ENCODE results near the gene CIRBP. TPM values are rescaled to one million over a fixed set of nuclear protein-coding genes. Genes with fewer than 3 reads are reported as not detected.

Gene CIRBP
- total and polyA plus RNA-seq, 9 of the 15 experiments (the other 6 are each of a cell fraction or from before 2014, with no cell fraction given), result 20.5 to 327 (median 176) TPM

- no peak for TF ChIP-seq ZNF764 (CRISPR knock-in tag; IDR thresholded peaks at IDR 0.05; ENCODE audit: low read depth)
- no peak for TF ChIP-seq PHF8 (IDR thresholded peaks at IDR 0.05; ENCODE audit: borderline replicate concordance, low read length)
- no peak for TF ChIP-seq SRSF7 (optimal IDR thresholded peaks at IDR 0.05; ENCODE audit: low read depth, low read length)
- no peak for TF ChIP-seq E2F3 (CRISPR knock-in tag; IDR thresholded peaks at IDR 0.05)
- peak; percentile 81 for TF ChIP-seq ARID1B (IDR thresholded peaks at IDR 0.05)
- no peak for TF ChIP-seq ZNF232 (CRISPR knock-in tag; IDR thresholded peaks at IDR 0.05)
- TF ChIP-seq, protein P1, sequence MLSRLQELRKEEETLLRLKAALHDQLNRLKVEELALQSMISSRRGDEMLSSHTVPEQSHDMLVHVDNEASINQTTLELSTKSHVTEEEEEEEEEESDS (CRISPR knock-in tag; IDR thresholded peaks at IDR 0.05), result no peak
- TF ChIP-seq JUN (IDR thresholded peaks at IDR 0.05; ENCODE audit: borderline replicate concordance, low read depth, low read length), result peak; percentile 98
- TF ChIP-seq JUN (CRISPR knock-in tag; IDR thresholded peaks at IDR 0.05; ENCODE audit: borderline replicate concordance), result peak; percentile 96
- no peak for TF ChIP-seq ZNF212 (CRISPR knock-in tag; IDR thresholded peaks at IDR 0.05)
- TF ChIP-seq HNRNPH1 (optimal IDR thresholded peaks at IDR 0.05; ENCODE audit: low read depth, low read length), result no peak
- no peak for TF ChIP-seq COPS2 (conservative IDR thresholded peaks at IDR 0.05)
- TF ChIP-seq ZNF398 (CRISPR knock-in tag; IDR thresholded peaks at IDR 0.05), result no peak
- peak; percentile 63 for TF ChIP-seq ATF7 (IDR thresholded peaks at IDR 0.05)
- no peak for TF ChIP-seq MYC (IDR thresholded peaks at IDR 0.05; ENCODE audit: low read depth, low read length)
- no peak for TF ChIP-seq MYC (CRISPR knock-in tag; IDR thresholded peaks at IDR 0.05; ENCODE audit: borderline replicate concordance, low read depth)
- no peak for TF ChIP-seq CLOCK (CRISPR knock-in tag; IDR thresholded peaks at IDR 0.05; ENCODE audit: borderline replicate concordance)
- peak; percentile 82 for TF ChIP-seq CTBP1 (IDR thresholded peaks at IDR 0.05; ENCODE audit: borderline replicate concordance)
- no peak for TF ChIP-seq ZNF324 (CRISPR knock-in tag; IDR thresholded peaks at IDR 0.05)
- no peak for TF ChIP-seq SMARCB1 (IDR thresholded peaks at IDR 0.05; ENCODE audit: insufficient read length, low read depth)
- TF ChIP-seq RB1 (IDR thresholded peaks at IDR 0.05; ENCODE audit: low read depth), result no peak
- TF ChIP-seq, protein P2, sequence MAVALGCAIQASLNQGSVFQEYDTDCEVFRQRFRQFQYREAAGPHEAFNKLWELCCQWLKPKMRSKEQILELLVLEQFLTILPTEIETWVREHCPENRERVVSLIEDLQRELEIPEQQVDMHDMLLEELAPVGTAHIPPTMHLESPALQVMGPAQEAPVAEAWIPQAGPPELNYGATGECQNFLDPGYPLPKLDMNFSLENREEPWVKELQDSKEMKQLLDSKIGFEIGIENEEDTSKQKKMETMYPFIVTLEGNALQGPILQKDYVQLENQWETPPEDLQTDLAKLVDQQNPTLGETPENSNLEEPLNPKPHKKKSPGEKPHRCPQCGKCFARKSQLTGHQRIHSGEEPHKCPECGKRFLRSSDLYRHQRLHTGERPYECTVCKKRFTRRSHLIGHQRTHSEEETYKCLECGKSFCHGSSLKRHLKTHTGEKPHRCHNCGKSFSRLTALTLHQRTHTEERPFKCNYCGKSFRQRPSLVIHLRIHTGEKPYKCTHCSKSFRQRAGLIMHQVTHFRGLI (CRISPR knock-in tag; IDR thresholded peaks at IDR 0.05), result no peak
These were observed 4.1 kb upstream of the CIRBP start (continued) for GRCh38 chr19:1264801-1265614.

All from K562 (cell line).